ENCODE measurements around the gene ELMO3.
A peak's percentile ranks its signal among the peaks of the same experiment; 100 is the strongest.

The ELMO3 gene

DNA sequence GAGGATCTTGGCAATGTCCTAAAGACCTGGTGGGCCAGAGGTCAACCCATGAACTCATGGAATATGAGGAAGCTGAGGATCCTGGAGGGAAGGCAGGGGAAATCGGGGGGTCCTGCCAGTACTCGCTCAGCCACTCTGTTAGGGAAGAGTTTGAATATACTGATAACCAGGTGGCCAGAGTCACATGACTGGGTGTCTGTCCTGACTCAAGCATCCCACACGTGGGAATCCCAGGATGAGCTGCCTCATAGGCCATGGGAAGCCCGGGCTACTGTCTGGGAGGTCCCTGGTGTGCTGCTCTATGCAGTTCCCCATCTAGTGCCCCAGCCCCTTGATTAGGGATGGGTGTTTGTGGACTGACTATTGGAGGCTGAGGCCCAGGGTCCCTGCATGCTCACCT, 10.6 kb upstream of the ELMO3 start:
- no peak for DNase-seq (ENCODE audit: extremely low read depth, insufficient read length)
- no peaks in the 10 kb centered on the region; the same call in 1 of the 2 replicates for H3K27me3 ChIP-seq (replicated peaks; ENCODE audit: control insufficient read depth, insufficient read depth, low read length)
- TF ChIP-seq, protein P1, sequence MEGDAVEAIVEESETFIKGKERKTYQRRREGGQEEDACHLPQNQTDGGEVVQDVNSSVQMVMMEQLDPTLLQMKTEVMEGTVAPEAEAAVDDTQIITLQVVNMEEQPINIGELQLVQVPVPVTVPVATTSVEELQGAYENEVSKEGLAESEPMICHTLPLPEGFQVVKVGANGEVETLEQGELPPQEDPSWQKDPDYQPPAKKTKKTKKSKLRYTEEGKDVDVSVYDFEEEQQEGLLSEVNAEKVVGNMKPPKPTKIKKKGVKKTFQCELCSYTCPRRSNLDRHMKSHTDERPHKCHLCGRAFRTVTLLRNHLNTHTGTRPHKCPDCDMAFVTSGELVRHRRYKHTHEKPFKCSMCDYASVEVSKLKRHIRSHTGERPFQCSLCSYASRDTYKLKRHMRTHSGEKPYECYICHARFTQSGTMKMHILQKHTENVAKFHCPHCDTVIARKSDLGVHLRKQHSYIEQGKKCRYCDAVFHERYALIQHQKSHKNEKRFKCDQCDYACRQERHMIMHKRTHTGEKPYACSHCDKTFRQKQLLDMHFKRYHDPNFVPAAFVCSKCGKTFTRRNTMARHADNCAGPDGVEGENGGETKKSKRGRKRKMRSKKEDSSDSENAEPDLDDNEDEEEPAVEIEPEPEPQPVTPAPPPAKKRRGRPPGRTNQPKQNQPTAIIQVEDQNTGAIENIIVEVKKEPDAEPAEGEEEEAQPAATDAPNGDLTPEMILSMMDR (IDR thresholded peaks at IDR 0.05; ENCODE audit: insufficient read depth, low read length, poor library complexity, severe bottlenecking), result no peak
- H3K4me3 ChIP-seq (replicated peaks; ENCODE audit: low read depth, low read length), result no peak overlapping the region
- no peaks in the 10 kb centered on the region for H3K36me3 ChIP-seq (ENCODE audit: control insufficient read depth, insufficient read depth, low read length)

- TF ChIP-seq, protein P1 (IDR thresholded peaks at IDR 0.05; ENCODE audit: insufficient read depth, low read length, poor library complexity, severe bottlenecking), result no peak
- Histone ChIP-seq H3K27me3 (replicated peaks; ENCODE audit: control insufficient read depth, insufficient read depth, low read length) (no peaks in the 10 kb centered on the region; the same call in 1 of the 2 replicates), H3K4me3 (replicated peaks; ENCODE audit: low read depth, low read length) (no peak overlapping the region), H3K36me3 (ENCODE audit: control insufficient read depth, insufficient read depth, low read length) (no peaks in the 10 kb centered on the region)
- no peak for DNase-seq (ENCODE audit: extremely low read depth, insufficient read length)
Observed at GRCh38 chr16:67188798-67189197, 10.1 kb upstream of the ELMO3 start.

- Histone ChIP-seq H3K36me3 (ENCODE audit: control insufficient read depth, insufficient read depth, low read length) (peaks cover 11% of the 10 kb centered on the region), H3K27me3 (replicated peaks; ENCODE audit: control insufficient read depth, insufficient read depth, low read length) (no peaks in the 10 kb centered on the region), H3K4me3 (replicated peaks; ENCODE audit: low read depth, low read length) (no peak within 1 kb of the TSS)
- no peak for DNase-seq (ENCODE audit: extremely low read depth, insufficient read length)
- TF ChIP-seq, protein P1 (IDR thresholded peaks at IDR 0.05; ENCODE audit: insufficient read depth, low read length, poor library complexity, severe bottlenecking), result no peak
Observed at GRCh38 chr16:67190041-67190440, 8.9 kb upstream of the ELMO3 start, which contains the start of gene EXOC3L1. TSS of gene EXOC3L1 (minus strand) at chr16:67190136. CDS start at chr16:67189676, 460 bp downstream.

- TF ChIP-seq, protein P1 (IDR thresholded peaks at IDR 0.05; ENCODE audit: insufficient read depth, low read length, poor library complexity, severe bottlenecking), result no peak
- H3K36me3 ChIP-seq (ENCODE audit: control insufficient read depth, insufficient read depth, low read length), result peaks cover 14% of the 10 kb centered on the region
- DNase-seq (ENCODE audit: extremely low read depth, insufficient read length), result no peak
- no peaks in the 10 kb centered on the region for H3K27me3 ChIP-seq (replicated peaks; ENCODE audit: control insufficient read depth, insufficient read depth, low read length)
- no peak overlapping the region for H3K4me3 ChIP-seq (replicated peaks; ENCODE audit: low read depth, low read length)
Observed at GRCh38 chr16:67190448-67191399, 8.2 kb upstream of the ELMO3 start.

DNA sequence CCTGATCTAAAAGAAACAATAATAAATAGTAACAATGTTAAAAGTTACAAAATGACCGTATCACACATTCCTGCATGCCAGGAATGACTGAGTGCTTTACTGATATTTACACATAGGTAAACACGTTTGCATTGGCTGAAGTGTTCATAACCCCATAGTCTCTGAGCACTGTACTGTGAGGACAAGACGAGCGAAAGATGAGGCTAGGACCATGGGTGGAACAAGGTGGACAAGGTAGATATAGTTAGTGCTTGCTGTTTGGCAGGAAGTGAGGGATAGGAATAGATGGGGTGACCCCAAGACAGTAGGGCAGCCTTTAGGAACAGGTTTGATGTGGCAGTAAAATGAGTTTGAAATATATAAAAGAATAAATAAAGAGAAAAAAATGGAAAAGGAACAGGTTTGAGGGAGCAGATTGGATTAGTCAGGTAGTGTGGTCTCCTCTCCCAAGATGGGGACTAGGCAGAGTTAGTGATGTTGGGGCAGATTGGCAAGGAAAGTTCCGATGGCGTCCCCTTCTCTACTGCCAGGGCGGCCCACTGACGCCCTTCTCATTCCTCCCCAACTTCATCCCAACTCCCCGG, 7.4 kb upstream of the ELMO3 start:
- Histone ChIP-seq H3K27me3 (replicated peaks; ENCODE audit: control insufficient read depth, insufficient read depth, low read length) (no peaks in the 10 kb centered on the region), H3K36me3 (ENCODE audit: control insufficient read depth, insufficient read depth, low read length) (peaks cover 21% of the 10 kb centered on the region), H3K4me3 (replicated peaks; ENCODE audit: low read depth, low read length) (peak overlapping the region; percentile 100)
- TF ChIP-seq, protein P1 (IDR thresholded peaks at IDR 0.05; ENCODE audit: insufficient read depth, low read length, poor library complexity, severe bottlenecking), result no peak
- DNase-seq (ENCODE audit: extremely low read depth, insufficient read length), result no peak
